Mesothelial cell of epicardium (in vitro differentiated cells): ENCODE data around the gene MAML2. TPM values are rescaled to one million over a fixed set of nuclear protein-coding genes. Genes with fewer than 3 reads are reported as not detected.

Experiments used
- DNase-seq, 2 experiments: peaks; one replicate each; pipeline ENCODE4 v3.0.0; 2021; ENCODE audit warnings: low spot score in 2 of 2; ENCODE audit not compliant: unreplicated experiment in 2 of 2
- H3K27ac Mint-ChIP-seq: 2 replicates; pipeline ENCODE4 v1.8.0; 2021; ENCODE audit warnings: mixed read lengths
- H3K27me3 Mint-ChIP-seq: 2 replicates; pipeline ENCODE4 v1.8.0; 2021; ENCODE audit warnings: low read depth, mixed read lengths
- H3K36me3 Mint-ChIP-seq: 2 replicates; pipeline ENCODE4 v1.8.0; 2021; ENCODE audit warnings: mixed read lengths
- H3K4me1 Mint-ChIP-seq: 2 replicates; pipeline ENCODE4 v1.8.0; 2021; ENCODE audit warnings: mixed read lengths
- H3K4me3 Mint-ChIP-seq: 2 replicates; pipeline ENCODE4 v1.8.0; 2021; ENCODE audit warnings: mild to moderate bottlenecking, moderate library complexity, mixed read lengths
- H3K9me3 Mint-ChIP-seq: 2 replicates; pipeline ENCODE4 v1.8.0; 2021; ENCODE audit warnings: mixed read lengths
- CTCF ChIP-seq: fragments of 200-600 bp; sonication (generic); IDR thresholded peaks from one replicate; pipeline ENCODE4 v1.5.0; 2021; ENCODE audit warnings: antibody characterized with exemption; ENCODE audit not compliant: unreplicated experiment
- total RNA-seq: library from RNA; stranded (reverse); gene quantifications from 3 replicates; pipeline ENCODE4 v1.2.1, GENCODE V29; 2021

Gene MAML2
- total RNA-seq, 1 donor from 2014 or later: 38.3 TPM

DNA sequence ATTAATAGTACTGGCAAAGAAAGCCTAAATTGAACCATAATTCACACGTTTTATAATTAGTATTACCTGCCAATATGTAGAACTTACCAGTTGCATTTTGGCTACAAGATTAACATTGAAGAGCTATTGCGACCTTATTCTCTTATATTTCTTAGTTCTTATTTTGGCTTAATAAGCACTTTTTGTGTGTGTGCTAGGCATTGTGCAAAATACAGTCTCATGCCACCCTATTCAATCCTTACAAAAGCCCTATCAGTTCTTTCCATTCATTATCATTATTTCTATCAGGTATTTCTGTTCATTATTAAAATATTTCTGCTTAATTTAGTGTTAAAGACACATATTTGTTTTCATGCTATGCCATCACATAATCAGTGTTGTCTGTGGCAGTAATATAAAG, 41.2 kb downstream of the MAML2 start:
- TF ChIP-seq CTCF: no peak
- no peak for DNase-seq
- Mint-ChIP-seq H3K27ac (no peak overlapping the region), H3K9me3 (no peaks in the 10 kb centered on the region), H3K4me1 (peaks cover 43% of the 10 kb centered on the region), H3K27me3 (no peaks in the 10 kb centered on the region), H3K4me3 (no peak overlapping the region), H3K36me3 (peaks cover 2% of the 10 kb centered on the region)

- H3K36me3 Mint-ChIP-seq: peaks cover 2% of the 10 kb centered on the region
- DNase-seq: no peak
- H3K27ac Mint-ChIP-seq: peak overlapping the region; percentile 4
These were observed 43.7 kb downstream of the MAML2 start for GRCh38 chr11:96299155-96299888.

DNA sequence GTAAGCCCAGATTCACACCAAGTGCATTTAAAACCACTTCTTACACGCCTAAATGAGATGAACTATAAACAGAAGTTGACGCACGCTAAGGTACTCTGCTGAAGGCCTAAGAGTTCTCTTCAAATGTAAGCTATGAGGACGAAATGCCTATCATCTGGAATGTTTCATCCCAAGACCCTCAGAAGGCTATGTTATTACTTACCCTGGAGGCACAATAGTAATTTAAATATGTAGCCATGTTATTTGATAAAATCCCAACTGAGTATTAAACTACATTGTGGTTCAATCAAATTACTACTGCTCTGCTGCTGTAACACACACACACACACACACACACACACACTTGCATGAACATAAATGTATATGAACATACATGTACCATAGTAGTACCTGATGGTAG, 47.6 kb downstream of the MAML2 start:
- no peak for DNase-seq
- Mint-ChIP-seq H3K27me3 (no peaks in the 10 kb centered on the region), H3K36me3 (peaks cover 2% of the 10 kb centered on the region), H3K27ac (peak overlapping the region; percentile 86), H3K9me3 (no peaks in the 10 kb centered on the region), H3K4me3 (no peak overlapping the region), H3K4me1 (peaks cover 46% of the 10 kb centered on the region)
- TF ChIP-seq CTCF: no peak

More at GRCh38 chr11:96299155-96299888, 43.7 kb downstream of the MAML2 start:
- TF ChIP-seq CTCF: no peak
- Mint-ChIP-seq H3K27me3 (no peaks in the 10 kb centered on the region), H3K4me3 (no peak overlapping the region), H3K9me3 (no peaks in the 10 kb centered on the region), H3K4me1 (peaks cover 38% of the 10 kb centered on the region)

DNA sequence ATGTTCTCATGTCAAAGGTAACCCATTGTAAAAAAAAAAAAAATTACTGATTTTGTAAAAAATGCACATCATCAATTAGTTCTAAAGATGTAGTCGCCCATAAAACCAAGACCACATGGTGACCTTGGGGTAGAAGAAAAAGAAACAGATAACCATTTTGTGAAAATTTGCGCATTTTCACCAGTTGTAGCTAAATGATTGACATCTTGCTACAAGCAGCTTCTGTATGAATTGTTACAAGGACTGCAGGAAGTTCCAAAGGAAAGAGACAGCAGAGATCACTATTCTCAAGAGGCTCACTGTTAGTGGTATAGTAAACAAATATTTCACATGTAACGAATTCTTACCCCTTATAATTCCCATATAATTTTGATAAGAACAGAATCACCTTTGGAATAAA, 48.7 kb downstream of the MAML2 start:
- no peaks in the 10 kb centered on the region for H3K9me3 Mint-ChIP-seq
- no peaks in the 10 kb centered on the region for H3K27me3 Mint-ChIP-seq
- peaks cover 44% of the 10 kb centered on the region for H3K4me1 Mint-ChIP-seq
- peaks cover 2% of the 10 kb centered on the region for H3K36me3 Mint-ChIP-seq
- H3K27ac Mint-ChIP-seq: peak overlapping the region; percentile 86
- no peak overlapping the region for H3K4me3 Mint-ChIP-seq
- no peak for DNase-seq
- TF ChIP-seq CTCF: no peak

GRCh38 chr11:96293598-96294021, 49.4 kb downstream of the MAML2 start:
- peaks cover 2% of the 10 kb centered on the region for H3K36me3 Mint-ChIP-seq
- peaks cover 46% of the 10 kb centered on the region for H3K4me1 Mint-ChIP-seq

More at GRCh38 chr11:96293598-96294021, 49.4 kb downstream of the MAML2 start:
- H3K4me3 Mint-ChIP-seq: no peak overlapping the region
- DNase-seq: no peak
- no peaks in the 10 kb centered on the region for H3K27me3 Mint-ChIP-seq
- no peak for TF ChIP-seq CTCF
- H3K27ac Mint-ChIP-seq: peak overlapping the region; percentile 86
- H3K9me3 Mint-ChIP-seq: no peaks in the 10 kb centered on the region
